ENCODE measurements around the gene ZNF598.

Gene ZNF598

DNA sequence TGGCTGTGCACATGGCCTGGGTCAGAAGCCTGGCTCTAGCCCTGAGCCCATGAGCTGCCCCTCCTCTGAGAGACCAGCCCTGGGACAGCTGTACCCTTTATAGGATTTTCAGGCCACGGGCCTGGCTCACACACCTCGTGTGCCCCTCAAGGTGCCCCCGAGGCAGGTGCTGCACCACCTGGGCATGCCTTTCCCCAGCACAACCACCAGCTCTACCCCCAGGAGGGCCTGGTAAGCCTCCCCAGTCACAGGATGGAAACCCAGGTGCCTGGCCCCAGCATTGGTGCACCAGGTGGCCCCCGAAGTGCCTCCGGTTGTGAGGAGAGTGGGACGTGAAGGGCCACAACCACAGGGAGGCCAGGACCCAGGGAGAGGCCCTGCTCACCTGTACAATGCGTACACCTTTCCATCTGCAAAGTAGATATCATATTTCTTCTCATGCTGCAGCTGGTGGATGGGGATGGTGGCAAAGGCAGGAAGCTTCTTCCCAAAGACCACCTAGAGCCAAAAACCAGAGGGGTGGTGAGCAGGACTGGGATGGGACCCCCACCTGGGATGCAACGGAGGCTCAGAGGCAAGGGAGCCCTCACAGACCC is 6.3 kb downstream of the ZNF598 start:
- no peak for DNase-seq
- H3K4me3 Mint-ChIP-seq = no peak overlapping the region
- H3K4me1 Mint-ChIP-seq = peaks cover 38% of the 10 kb centered on the region
- H3K27me3 Mint-ChIP-seq (ENCODE audit: low read depth, poor library complexity) = no peaks in the 10 kb centered on the region
- H3K36me3 Mint-ChIP-seq (ENCODE audit: low read depth) = peaks cover 12% of the 10 kb centered on the region
- no peaks in the 10 kb centered on the region for H3K9me3 Mint-ChIP-seq
- TF ChIP-seq, protein P1, sequence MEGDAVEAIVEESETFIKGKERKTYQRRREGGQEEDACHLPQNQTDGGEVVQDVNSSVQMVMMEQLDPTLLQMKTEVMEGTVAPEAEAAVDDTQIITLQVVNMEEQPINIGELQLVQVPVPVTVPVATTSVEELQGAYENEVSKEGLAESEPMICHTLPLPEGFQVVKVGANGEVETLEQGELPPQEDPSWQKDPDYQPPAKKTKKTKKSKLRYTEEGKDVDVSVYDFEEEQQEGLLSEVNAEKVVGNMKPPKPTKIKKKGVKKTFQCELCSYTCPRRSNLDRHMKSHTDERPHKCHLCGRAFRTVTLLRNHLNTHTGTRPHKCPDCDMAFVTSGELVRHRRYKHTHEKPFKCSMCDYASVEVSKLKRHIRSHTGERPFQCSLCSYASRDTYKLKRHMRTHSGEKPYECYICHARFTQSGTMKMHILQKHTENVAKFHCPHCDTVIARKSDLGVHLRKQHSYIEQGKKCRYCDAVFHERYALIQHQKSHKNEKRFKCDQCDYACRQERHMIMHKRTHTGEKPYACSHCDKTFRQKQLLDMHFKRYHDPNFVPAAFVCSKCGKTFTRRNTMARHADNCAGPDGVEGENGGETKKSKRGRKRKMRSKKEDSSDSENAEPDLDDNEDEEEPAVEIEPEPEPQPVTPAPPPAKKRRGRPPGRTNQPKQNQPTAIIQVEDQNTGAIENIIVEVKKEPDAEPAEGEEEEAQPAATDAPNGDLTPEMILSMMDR (IDR thresholded peaks at IDR 0.05) = no peak
- H3K27ac Mint-ChIP-seq = no peak overlapping the region

DNA sequence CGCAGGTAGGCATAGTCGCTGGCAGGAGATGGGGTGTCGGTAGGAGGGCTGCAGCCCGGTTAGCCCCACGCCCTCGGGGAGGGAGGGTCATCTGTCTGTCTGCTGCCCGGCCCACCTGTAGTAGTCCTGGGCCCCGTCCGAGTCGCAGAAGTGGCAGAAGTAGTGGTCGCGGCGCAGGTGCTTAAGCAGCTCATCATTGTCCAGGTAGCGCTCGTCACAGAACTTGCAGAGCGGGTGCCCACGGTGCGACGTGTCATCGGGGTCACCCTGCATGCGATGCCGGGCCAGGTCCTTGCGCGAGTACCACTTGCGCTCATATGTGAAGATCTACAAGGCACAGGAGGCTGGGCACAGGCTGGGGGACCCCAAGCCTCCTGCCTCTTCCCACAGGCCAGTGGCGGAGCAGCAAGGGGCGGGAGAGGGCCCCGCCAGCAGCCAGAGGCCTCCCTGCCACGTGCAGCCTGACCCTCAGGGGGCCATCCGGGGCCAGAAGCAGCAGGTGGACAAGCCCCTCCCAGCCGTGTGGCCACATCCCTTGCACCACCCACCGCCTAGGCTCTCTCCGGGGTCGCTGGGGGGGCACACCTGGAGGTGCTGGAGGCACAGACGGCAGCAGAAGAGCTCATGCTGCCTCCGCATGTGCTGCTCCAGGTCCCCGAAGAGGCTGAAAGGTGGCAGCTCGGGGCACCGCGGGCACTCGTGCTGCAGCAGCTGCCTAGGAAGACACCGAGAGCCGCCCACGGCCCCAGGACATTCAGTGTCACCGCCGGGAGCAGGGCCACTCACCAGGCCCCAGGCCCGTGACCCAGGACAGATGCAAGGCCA is 7.0 kb downstream of the ZNF598 start:
- TF ChIP-seq, protein P1 (IDR thresholded peaks at IDR 0.05) = no peak
- peaks cover 31% of the 10 kb centered on the region for H3K4me1 Mint-ChIP-seq
- H3K9me3 Mint-ChIP-seq = no peaks in the 10 kb centered on the region
- H3K27me3 Mint-ChIP-seq (ENCODE audit: low read depth, poor library complexity) = no peaks in the 10 kb centered on the region
- DNase-seq = no peak
- no peak overlapping the region for H3K27ac Mint-ChIP-seq
- no peak overlapping the region for H3K4me3 Mint-ChIP-seq
- H3K36me3 Mint-ChIP-seq (ENCODE audit: low read depth) = peaks cover 16% of the 10 kb centered on the region

DNA sequence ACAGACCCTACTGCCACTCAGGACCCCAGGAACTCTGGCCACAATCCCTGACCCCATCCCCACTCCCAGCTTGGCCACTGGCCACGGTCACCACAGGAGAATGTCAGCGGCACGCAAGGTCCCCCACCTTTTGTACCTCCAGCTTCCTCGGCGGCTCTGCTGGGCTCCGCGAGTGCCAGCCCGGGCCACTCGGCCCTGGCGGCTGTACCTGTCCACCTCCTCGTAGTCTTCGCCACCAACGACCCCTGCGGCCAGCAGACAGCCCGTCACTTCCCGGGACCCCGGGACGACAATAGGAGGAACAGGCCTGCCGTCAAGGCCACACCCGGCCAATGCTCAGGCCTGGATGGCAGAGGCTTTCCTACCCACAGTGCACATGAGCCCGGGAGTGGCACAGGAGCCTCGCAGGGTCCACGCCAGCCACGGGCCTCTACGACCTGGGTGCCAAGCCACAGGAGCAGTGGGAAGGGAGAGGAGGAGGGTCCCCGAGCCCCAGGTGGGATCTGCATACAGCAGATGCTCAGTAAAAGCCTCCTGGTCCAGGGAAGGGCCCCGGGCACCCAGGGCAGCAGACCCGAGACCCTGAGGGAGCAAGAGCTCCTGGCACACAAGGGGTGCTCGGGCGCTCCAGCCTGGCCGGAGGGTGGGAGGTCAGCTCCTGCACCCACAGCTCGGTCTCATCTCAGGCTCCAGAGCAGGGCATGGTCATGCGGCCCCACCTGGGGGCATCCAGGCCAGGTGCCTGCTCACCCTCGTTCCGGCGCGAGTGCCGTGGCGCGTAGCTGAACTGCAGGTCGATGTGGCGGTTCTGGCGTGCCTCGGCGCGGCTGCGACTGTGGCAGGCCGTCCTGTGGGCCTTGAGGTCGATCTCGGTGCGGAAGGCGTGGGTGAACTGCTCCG is 7.9 kb downstream of the ZNF598 start:
- Mint-ChIP-seq H3K27ac (no peak overlapping the region), H3K4me1 (peaks cover 24% of the 10 kb centered on the region), H3K27me3 (ENCODE audit: low read depth, poor library complexity) (no peaks in the 10 kb centered on the region), H3K4me3 (no peak overlapping the region), H3K9me3 (no peaks in the 10 kb centered on the region), H3K36me3 (ENCODE audit: low read depth) (peaks cover 21% of the 10 kb centered on the region)
- no peak for DNase-seq
- TF ChIP-seq, protein P1 (IDR thresholded peaks at IDR 0.05) = no peak

DNA sequence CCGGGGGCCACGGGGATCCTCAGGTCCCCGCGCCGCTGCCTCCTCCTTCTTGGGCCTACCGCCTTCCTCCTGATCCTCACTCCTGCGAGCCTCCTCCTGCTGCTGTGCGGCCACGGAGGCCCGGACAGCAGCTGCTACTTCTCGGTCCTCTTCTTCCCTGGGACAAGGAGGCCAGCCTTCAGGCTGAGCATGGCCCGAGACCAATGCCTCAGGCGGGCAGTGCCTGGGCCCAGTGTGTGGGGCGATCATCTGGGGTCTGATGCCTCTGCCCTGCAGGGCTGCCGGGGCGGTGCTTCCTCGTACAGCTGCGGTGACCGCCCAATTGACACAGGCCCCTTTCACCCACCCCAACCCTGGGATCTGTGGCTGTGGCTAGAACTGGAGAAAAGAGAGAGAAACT is 8.6 kb downstream of the ZNF598 start:
- H3K4me1 Mint-ChIP-seq = peaks cover 17% of the 10 kb centered on the region
- peaks cover 21% of the 10 kb centered on the region for H3K36me3 Mint-ChIP-seq (ENCODE audit: low read depth)
- H3K9me3 Mint-ChIP-seq = no peaks in the 10 kb centered on the region
- no peak overlapping the region for H3K27ac Mint-ChIP-seq
- TF ChIP-seq, protein P1 (IDR thresholded peaks at IDR 0.05) = no peak
- DNase-seq = no peak
- no peaks in the 10 kb centered on the region for H3K27me3 Mint-ChIP-seq (ENCODE audit: low read depth, poor library complexity)
- H3K4me3 Mint-ChIP-seq = no peak overlapping the region

DNA sequence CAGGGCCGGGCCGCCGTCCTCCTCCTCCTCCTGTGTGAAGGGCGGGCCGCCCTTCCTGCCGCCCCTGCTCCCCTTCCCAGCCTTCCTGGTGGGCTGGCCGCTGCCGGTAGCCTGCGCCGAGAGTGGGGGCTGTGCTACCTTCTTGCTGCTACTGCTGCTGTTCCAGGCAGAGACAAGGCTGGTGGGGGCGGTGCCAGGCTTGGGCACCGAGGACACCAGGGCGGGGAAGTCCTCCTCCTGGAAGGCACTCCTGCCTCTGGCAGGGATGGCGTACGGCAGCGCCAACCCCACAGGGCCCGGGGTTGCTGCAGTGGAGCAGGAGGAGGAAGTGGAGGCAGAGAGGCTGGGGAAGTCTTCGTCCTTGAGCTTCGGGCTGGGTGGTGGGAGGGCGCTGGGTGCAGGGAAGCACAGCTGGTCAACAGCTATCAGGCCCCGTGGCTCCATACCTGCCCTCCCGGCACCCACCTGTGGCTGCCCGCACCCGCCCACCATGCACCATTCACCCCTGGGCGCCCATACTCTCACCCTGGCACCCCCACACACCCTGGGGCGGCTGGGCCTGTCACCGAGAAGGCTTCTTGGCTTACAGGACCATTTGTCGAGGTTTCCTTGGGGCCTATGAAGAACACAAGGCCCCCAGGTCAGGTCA is 9.6 kb downstream of the ZNF598 start:
- H3K36me3 Mint-ChIP-seq (ENCODE audit: low read depth) = peaks cover 28% of the 10 kb centered on the region
- DNase-seq = no peak
- TF ChIP-seq, protein P1 (IDR thresholded peaks at IDR 0.05) = no peak
- H3K27me3 Mint-ChIP-seq (ENCODE audit: low read depth, poor library complexity) = no peaks in the 10 kb centered on the region
- no peak overlapping the region for H3K4me3 Mint-ChIP-seq
- no peaks in the 10 kb centered on the region for H3K9me3 Mint-ChIP-seq
- peaks cover 9% of the 10 kb centered on the region for H3K4me1 Mint-ChIP-seq
- H3K27ac Mint-ChIP-seq = no peak overlapping the region

Measured in nephron progenitor cell (in vitro differentiated cells).